Activated naive CD8-positive, alpha-beta T cell treated with anti-CD3 and anti-CD28 coated beads, Interleukin-2, amount 10 ng/mL, durations not matched to agents 7 days and 5 days (primary cell): Measurements from ENCODE around the gene ITIH3. TPM values are rescaled to one million over a fixed set of nuclear protein-coding genes. Genes with fewer than 3 reads are reported as not detected.
A peak's percentile ranks its signal among the peaks of the same experiment; 100 is the strongest.

Experiments
- ATAC-seq: fragments of 150-1000 bp; cut with Tn5 transposase; one replicate; pipeline ENCODE4 v1.10.0; 2021; ENCODE audit warnings: low read depth, moderate library complexity
- POLR2A ChIA-PET: fragments of 350-600 bp; sonication (Branson Sonifier 250); formaldehyde crosslinking; loops from one replicate; lab custom pipeline; 2021; ENCODE audit warnings: antibody characterized with exemption; lab: Charles Lee
- DNase-seq: peaks from one replicate; pipeline ENCODE4 v3.0.0; 2021
- H3K27ac Mint-ChIP-seq: one replicate; pipeline ENCODE4 v1.8.0; 2022; ENCODE audit warnings: mild to moderate bottlenecking, mixed read lengths
- H3K27me3 Mint-ChIP-seq: one replicate; pipeline ENCODE4 v1.8.0; 2022; ENCODE audit warnings: mild to moderate bottlenecking, moderate library complexity, mixed read lengths
- H3K36me3 Mint-ChIP-seq: one replicate; pipeline ENCODE4 v1.8.0; 2021; ENCODE audit warnings: mild to moderate bottlenecking, mixed read lengths
- H3K4me1 Mint-ChIP-seq: one replicate; pipeline ENCODE4 v1.8.0; 2021; ENCODE audit warnings: mixed read lengths
- H3K4me3 Mint-ChIP-seq: one replicate; pipeline ENCODE4 v1.8.0; 2022; ENCODE audit warnings: mild to moderate bottlenecking, moderate library complexity, mixed read lengths
- H3K9me3 Mint-ChIP-seq: one replicate; pipeline ENCODE4 v1.8.0; 2021; ENCODE audit warnings: mixed read lengths
- total RNA-seq, 2 experiments: library from RNA; stranded (reverse); gene quantifications; one replicate each; pipeline ENCODE4 v1.2.3, GENCODE V29; 2021

Gene ITIH3
- total RNA-seq, 2 experiments from 2014 or later = not detected

DNA sequence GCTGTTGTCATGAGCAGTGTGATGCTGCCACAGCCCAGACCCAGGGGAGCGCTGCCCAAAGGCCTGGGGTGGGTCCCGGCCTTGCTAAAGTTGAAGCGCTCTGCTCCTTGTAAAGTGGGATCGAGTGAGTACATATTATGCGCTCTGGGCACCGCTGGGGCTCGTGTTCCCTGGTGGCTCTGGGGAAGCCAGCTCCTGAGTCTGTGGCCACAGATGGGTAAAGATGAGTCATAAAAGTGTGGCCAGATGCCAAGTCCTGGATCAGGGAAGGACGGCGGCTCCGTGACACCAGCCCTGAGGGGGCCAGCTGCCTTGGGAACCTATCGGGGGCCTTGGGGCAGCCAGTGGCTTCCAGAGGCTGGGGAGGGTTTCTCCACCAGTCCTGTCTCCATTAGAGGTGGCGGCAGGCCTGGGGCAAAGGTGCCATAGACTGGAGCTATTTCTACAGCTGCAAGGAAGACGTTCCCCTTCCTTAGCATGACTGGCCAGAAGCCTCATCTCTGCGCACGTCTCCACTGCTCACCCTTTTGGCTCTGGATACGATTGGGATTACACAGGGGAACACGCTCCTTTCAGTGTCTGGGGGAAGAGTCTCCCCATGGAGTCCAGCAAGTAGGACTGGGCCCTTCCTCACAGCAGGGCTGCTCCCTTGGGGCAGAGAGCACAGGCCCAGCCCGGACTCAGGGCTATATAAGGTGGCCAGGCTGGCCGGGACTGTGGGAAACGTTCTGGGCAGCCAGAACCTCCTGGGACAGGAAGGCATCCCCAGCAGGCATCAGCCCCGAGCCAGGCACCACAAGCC, 37.1 kb downstream of the ITIH3 start:
- no peak for DNase-seq
- H3K4me1 Mint-ChIP-seq = peaks cover 12% of the 10 kb centered on the region
- no peaks in the 10 kb centered on the region for H3K9me3 Mint-ChIP-seq
- H3K4me3 Mint-ChIP-seq = no peak overlapping the region
- POLR2A ChIA-PET = no interaction called here
- H3K36me3 Mint-ChIP-seq = peaks cover under 1% of the 10 kb centered on the region
- H3K27ac Mint-ChIP-seq = peak overlapping the region; percentile 10
- ATAC-seq = no peak
- H3K27me3 Mint-ChIP-seq = no peaks in the 10 kb centered on the region

DNA sequence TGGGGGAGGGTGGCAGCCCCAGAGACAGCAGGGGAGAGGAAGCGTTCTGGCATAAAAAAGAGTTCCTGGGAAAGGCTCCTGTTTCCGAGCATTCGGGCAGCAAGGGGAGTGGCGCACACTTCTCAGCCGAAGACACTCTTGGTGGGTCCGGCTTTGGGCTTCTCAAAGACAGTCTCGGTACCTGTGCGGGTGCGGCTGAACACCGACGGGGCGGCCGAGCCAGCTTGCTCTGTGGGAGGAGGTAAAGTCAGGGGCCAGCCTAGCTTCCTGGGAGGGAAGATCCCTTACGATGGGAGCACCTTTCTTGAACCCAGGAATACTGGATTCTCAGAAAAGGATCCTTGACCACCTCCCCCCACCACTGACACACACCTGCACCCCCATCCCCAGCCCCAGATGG, 38.6 kb downstream of the ITIH3 start:
- no peak for DNase-seq
- POLR2A ChIA-PET = no interaction called here
- Mint-ChIP-seq H3K36me3 (peaks cover 9% of the 10 kb centered on the region), H3K9me3 (no peaks in the 10 kb centered on the region), H3K27ac (no peak overlapping the region), H3K4me3 (no peak overlapping the region), H3K27me3 (no peaks in the 10 kb centered on the region), H3K4me1 (peaks cover 26% of the 10 kb centered on the region)
- ATAC-seq = no peak

DNA sequence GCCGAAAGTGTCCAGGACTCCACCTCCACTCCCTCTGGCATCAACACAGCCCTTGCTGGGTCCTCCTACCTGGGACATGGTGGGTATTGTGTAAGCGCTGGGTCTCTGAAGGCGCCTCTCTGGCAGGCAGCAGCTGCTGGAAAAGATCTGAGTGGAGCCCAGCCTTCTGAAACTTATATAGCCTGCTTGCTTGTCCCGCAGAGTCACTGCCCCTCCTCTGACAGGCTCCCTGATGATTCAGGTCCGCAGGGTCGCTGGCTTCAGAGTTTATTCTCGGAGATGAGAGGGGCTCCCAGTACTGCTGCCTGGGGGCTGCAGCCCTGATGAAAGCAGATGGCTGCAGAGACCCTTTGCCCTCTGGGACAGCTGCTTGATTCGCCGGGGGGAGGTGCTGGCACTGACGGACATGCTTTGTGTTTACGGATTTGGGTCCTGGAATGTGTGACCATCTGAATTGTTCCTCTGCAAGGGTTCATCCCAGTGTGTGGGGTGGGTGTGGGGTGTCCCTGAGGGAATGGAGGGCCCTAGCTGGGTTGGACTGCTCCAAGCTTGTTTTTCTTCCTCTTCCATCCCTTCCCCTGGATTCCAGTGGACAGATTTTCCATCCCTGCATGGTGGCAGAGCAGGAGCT, 40.4 kb downstream of the ITIH3 start, which contains the start of gene MUSTN1:
MUSTN1 (minus strand) TSS at position 149 of the 631 bp plus-strand sequence; CDS start at position 78, 71 bp downstream.
- DNase-seq = no peak
- H3K27ac Mint-ChIP-seq = no peak within 1 kb of the TSS
- H3K27me3 Mint-ChIP-seq = no peaks in the 10 kb centered on the region
- no peaks in the 10 kb centered on the region for H3K9me3 Mint-ChIP-seq
- POLR2A ChIA-PET = no interaction called here
- H3K4me3 Mint-ChIP-seq = no peak within 1 kb of the TSS
- H3K36me3 Mint-ChIP-seq = peaks cover 9% of the 10 kb centered on the region
- H3K4me1 Mint-ChIP-seq = peaks cover 42% of the 10 kb centered on the region
- no peak for ATAC-seq

DNA sequence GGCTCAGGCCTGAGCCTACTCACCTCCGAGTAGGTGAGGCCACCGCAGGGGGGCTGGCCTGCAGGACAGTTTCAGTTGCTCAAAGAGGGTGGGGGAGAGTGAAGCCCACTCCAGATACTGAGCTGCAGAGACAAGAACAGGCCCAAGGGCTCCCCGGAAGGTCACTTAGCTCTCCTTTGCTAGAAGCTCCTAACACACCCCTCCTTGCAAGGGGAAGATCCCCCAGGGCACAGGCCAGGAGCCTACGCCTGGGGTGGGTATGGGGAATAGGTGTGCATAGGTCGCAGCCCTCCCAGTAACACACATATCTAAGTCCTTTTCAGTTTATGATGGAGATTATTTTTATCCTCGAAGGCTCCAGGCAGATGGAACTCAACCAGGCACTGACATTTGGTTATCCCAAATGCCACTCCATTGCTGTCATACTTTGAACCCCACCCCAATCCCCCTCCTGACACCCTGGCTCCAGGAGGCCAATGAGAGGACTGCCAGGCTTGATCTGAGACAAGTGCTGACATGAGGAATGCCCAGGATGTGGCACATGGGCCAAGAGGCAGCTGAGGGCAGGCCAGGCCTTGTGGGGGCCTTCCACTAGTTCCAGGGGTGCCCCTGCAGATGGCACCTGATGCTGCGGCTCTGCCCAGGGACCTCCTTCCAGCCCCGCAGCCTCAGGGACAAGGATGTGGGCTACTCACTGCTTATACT, 41.3 kb downstream of the ITIH3 start:
- DNase-seq = no peak
- Mint-ChIP-seq H3K27ac (no peak overlapping the region), H3K36me3 (peaks cover 12% of the 10 kb centered on the region), H3K9me3 (no peaks in the 10 kb centered on the region), H3K4me1 (peaks cover 39% of the 10 kb centered on the region), H3K4me3 (no peak overlapping the region), H3K27me3 (no peaks in the 10 kb centered on the region)
- no peak for ATAC-seq
- POLR2A ChIA-PET = no interaction called here

- DNase-seq (no peak), ATAC-seq (no peak)
- no peak overlapping the region for H3K4me3 Mint-ChIP-seq
- H3K4me1 Mint-ChIP-seq = peaks cover 34% of the 10 kb centered on the region
- H3K9me3 Mint-ChIP-seq = no peaks in the 10 kb centered on the region
- H3K27me3 Mint-ChIP-seq = no peaks in the 10 kb centered on the region
- H3K27ac Mint-ChIP-seq = no peak overlapping the region
- H3K36me3 Mint-ChIP-seq = peaks cover 12% of the 10 kb centered on the region
- POLR2A ChIA-PET = interaction anchor here (1.2 kb wide), 1 partner anchor 17 kb away, joined by 3 read pairs; no protein-coding TSS in a partner anchor
Observed at GRCh38 chr3:52836471-52836845, 41.9 kb downstream of the ITIH3 start.

DNA sequence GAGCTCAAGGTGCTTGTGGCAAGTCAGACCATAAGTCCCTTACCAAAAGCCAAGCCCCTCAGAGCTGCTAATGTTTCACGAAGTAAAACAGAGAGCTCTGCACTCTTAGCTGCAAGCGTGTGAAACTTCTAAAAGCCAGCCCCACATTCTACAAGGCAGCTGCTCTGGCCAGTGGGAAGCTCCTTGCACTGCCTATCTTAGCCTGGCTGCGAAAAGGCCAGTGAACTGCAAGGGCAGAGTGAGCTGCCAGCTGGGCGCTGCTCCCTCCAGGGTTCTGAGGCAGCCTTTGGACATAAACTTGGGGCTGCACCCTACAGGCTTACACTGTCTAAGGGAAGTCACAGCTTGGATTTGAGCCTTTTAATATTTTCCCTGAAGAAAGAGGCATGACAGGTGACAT, 42.4 kb downstream of the ITIH3 start:
- ATAC-seq (no peak), DNase-seq (no peak)
- H3K27ac Mint-ChIP-seq = peak overlapping the region; percentile 22
- POLR2A ChIA-PET = interaction anchor here (1.2 kb wide), 1 partner anchor 18 kb away, joined by 3 read pairs; no protein-coding TSS in a partner anchor
- H3K9me3 Mint-ChIP-seq = no peaks in the 10 kb centered on the region
- peaks cover 14% of the 10 kb centered on the region for H3K36me3 Mint-ChIP-seq
- peaks cover 33% of the 10 kb centered on the region for H3K4me1 Mint-ChIP-seq
- H3K4me3 Mint-ChIP-seq = no peak overlapping the region
- H3K27me3 Mint-ChIP-seq = no peaks in the 10 kb centered on the region

- Mint-ChIP-seq H3K4me3 (peak overlapping the region; percentile 49), H3K36me3 (peaks cover 14% of the 10 kb centered on the region), H3K27ac (peak overlapping the region; percentile 61), H3K4me1 (peaks cover 33% of the 10 kb centered on the region), H3K27me3 (no peaks in the 10 kb centered on the region), H3K9me3 (no peaks in the 10 kb centered on the region)
- ATAC-seq (peak; percentile 97), DNase-seq (peak; percentile 58)
- POLR2A ChIA-PET = interaction anchor here (0.5 to 1.3 kb wide), 6 partner anchors 17 to 243 kb away, joined by 3 to 5 read pairs (median 4); partner anchors contain the start of genes GLT8D1, NEK4 and SFMBT1
Observed at GRCh38 chr3:52838561-52839267, 44.1 kb downstream of the ITIH3 start.

GRCh38 chr3:52839268-52839575, 44.6 kb downstream of the ITIH3 start:
- no peak for DNase-seq
- H3K4me3 Mint-ChIP-seq = peak overlapping the region; percentile 49
- H3K27me3 Mint-ChIP-seq = no peaks in the 10 kb centered on the region
- ATAC-seq = no peak
- peaks cover 14% of the 10 kb centered on the region for H3K36me3 Mint-ChIP-seq
- no peaks in the 10 kb centered on the region for H3K9me3 Mint-ChIP-seq
- POLR2A ChIA-PET = interaction anchor here (0.6 to 1.3 kb wide), 5 partner anchors 18 to 207 kb away, joined by 3 to 5 read pairs (median 4); partner anchors contain the start of genes GLT8D1, NEK4 and SFMBT1
- peak overlapping the region; percentile 61 for H3K27ac Mint-ChIP-seq
- peaks cover 33% of the 10 kb centered on the region for H3K4me1 Mint-ChIP-seq

DNA sequence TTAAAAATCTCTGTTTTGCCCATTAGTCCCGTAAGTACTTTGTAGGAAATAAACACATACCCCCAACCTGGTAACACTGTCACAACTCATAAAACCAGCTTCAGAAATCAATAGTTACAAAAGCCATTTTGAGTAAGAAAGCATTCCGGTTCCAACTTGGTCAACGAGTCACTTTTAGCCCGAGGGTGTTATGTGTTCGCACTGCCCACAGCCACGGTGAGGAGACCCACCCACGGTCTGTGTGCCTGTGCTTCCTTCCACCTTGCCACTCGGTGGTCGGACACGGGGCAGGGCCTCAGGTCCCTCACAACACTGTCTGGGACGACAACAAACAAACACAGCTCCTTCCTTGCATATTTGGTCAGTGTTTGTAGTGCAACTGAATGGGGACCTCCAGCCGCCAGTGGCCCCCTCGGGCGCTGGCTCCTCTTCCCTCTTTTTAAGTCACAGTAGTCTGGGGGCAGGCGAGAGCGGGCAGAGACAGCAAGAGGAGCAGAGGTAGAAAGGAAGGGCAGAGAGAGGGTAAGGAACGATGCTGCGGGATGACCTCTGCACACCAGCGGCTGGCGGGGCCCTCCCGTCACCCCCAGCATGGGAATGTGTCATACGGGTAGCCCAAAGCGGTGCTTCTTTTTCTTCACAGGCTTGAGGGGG, 45.4 kb downstream of the ITIH3 start:
- Mint-ChIP-seq H3K9me3 (no peaks in the 10 kb centered on the region), H3K27ac (no peak overlapping the region), H3K4me3 (no peak overlapping the region), H3K4me1 (peaks cover 35% of the 10 kb centered on the region), H3K36me3 (peaks cover 14% of the 10 kb centered on the region), H3K27me3 (no peaks in the 10 kb centered on the region)
- DNase-seq = no peak
- ATAC-seq = no peak
- POLR2A ChIA-PET = interaction anchor here (1.3 kb wide), 1 partner anchor 206 kb away, joined by 4 read pairs; the partner anchor contains the start of gene SFMBT1

GRCh38 chr3:52841211-52841980, 46.8 kb downstream of the ITIH3 start:
- POLR2A ChIA-PET = no interaction called here
- ATAC-seq (no peak), DNase-seq (no peak)
- H3K4me3 Mint-ChIP-seq = no peak overlapping the region
- peaks cover 14% of the 10 kb centered on the region for H3K36me3 Mint-ChIP-seq
- H3K27me3 Mint-ChIP-seq = no peaks in the 10 kb centered on the region
- H3K27ac Mint-ChIP-seq = no peak overlapping the region
- no peaks in the 10 kb centered on the region for H3K9me3 Mint-ChIP-seq
- peaks cover 37% of the 10 kb centered on the region for H3K4me1 Mint-ChIP-seq

- Mint-ChIP-seq H3K27me3 (no peaks in the 10 kb centered on the region), H3K27ac (no peak overlapping the region), H3K4me1 (peaks cover 36% of the 10 kb centered on the region), H3K36me3 (peaks cover 12% of the 10 kb centered on the region), H3K9me3 (no peaks in the 10 kb centered on the region), H3K4me3 (no peak overlapping the region)
- POLR2A ChIA-PET = no interaction called here
- no peak for DNase-seq
- no peak for ATAC-seq
Observed at GRCh38 chr3:52841981-52842340, 47.4 kb downstream of the ITIH3 start.

- ATAC-seq = no peak
- DNase-seq = no peak
- POLR2A ChIA-PET = interaction anchor here (0.5 kb wide), 1 partner anchor 587 kb away, joined by 4 read pairs; no protein-coding TSS in a partner anchor
- Mint-ChIP-seq H3K9me3 (no peaks in the 10 kb centered on the region), H3K4me3 (no peak overlapping the region), H3K27me3 (no peaks in the 10 kb centered on the region), H3K4me1 (peaks cover 34% of the 10 kb centered on the region), H3K36me3 (peaks cover 11% of the 10 kb centered on the region), H3K27ac (no peak overlapping the region)
Observed at GRCh38 chr3:52842424-52842823, 47.8 kb downstream of the ITIH3 start.
